GM20000 (cell line): Measurements from ENCODE around the gene AZI2.

ENCODE experiments used
- DNase-seq: peaks from one replicate; pipeline ENCODE4 v3.0.0; 2012; ENCODE audit warnings: low spot score
- CTCF ChIP-seq: IDR thresholded peaks from 2 replicates; pipeline ENCODE4 v1.5.1; 2012; ENCODE audit warnings: mild to moderate bottlenecking, control low read depth; ENCODE audit errors: extremely low read depth, missing control alignments

AZI2 gene

GRCh38 chr3:28290863-28291300, 57.7 kb downstream of the AZI2 start:
- TF ChIP-seq CTCF, result no peak
- DNase-seq, result no peak

GRCh38 chr3:28287046-28287445, 61.6 kb downstream of the AZI2 start:
- TF ChIP-seq CTCF, result no peak

GRCh38 chr3:28286595-28286994, 62.0 kb downstream of the AZI2 start:
- peak; percentile 28 for TF ChIP-seq CTCF
- peak; percentile 17 for DNase-seq

More at GRCh38 chr3:28287046-28287445, 61.6 kb downstream of the AZI2 start:
- no peak for DNase-seq

GRCh38 chr3:28280781-28281180, 67.8 kb downstream of the AZI2 start:
- TF ChIP-seq CTCF, result no peak
- no peak for DNase-seq

- TF ChIP-seq CTCF, result no peak
- DNase-seq, result no peak
Measured at GRCh38 chr3:28279770-28280169, 68.9 kb downstream of the AZI2 start.

GRCh38 chr3:28278918-28279317, 69.7 kb downstream of the AZI2 start:
- TF ChIP-seq CTCF, result no peak
- no peak for DNase-seq

- TF ChIP-seq CTCF, result no peak
Measured at GRCh38 chr3:28273837-28274236, 74.8 kb downstream of the AZI2 start.

More at GRCh38 chr3:28273837-28274236, 74.8 kb downstream of the AZI2 start:
- DNase-seq, result no peak
